ENCODE results near the gene C2orf78. TPM values are rescaled to one million over a fixed set of nuclear protein-coding genes. Genes with fewer than 3 reads are reported as not detected.

The C2orf78 gene
- polyA plus RNA-seq, 1 of the 3 experiments (the other 2 are of a cell fraction): 0.02 TPM

DNA sequence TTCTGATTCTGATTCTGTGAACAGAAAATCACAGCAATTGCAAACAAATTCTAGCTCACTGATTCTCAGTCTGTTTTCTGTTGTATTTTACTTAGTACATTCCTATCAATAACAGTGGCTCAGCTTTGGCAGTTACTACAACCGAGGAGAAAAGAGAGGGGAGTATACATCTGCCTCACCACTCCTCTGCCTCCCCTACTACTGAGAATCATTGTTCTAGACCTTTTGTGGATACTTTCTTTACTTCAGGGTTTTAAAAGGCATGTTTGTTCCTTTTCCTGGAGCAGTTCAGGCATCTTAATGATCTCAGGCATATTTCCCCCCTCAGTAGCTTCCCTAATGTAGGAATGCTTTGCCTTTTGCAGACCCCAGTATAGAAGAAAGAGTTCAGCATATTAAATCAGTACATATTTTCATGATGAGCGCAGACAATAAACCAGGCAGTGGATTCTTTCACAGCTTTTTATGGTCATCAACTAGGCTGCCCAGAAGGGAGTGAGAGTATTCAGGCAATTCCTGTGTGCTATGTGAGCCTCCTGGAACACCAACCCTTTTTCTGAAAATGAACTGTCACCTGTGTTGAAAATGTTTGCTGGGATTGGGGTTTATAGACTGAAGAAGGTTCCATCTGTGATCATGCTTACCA lies 55.0 kb downstream of the C2orf78 start:
- Histone ChIP-seq H3K36me3 (replicated peaks in 1 of 2; ENCODE audit: control insufficient read depth in 1 of 2, insufficient read depth in 2 of 2, low read length in 1 of 2) (peaks cover 8 to 57% of the 10 kb centered on the region in 2 experiments), H3K27ac (ENCODE audit: low read depth in 2 of 2, low read length in 1 of 2) (peak overlapping the region; percentile 11 to 25; a peak in 3 of 4 replicates), H3K79me2 (ENCODE audit: insufficient read depth) (peaks cover 25% of the 10 kb centered on the region; the same call in 1 of the 2 replicates), H3K27me3 (ENCODE audit: insufficient read depth) (no peaks in the 10 kb centered on the region), H2AFZ (ENCODE audit: low read depth) (no peak overlapping the region), H3K4me2 (peak overlapping the region; percentile 13; the same call in 1 of the 2 replicates), H3K9ac (no peak overlapping the region), H4K20me1 (ENCODE audit: insufficient read depth) (no peaks in the 10 kb centered on the region), H3F3A (replicated peaks; ENCODE audit: insufficient read depth) (no peaks in the 10 kb centered on the region), H3K4me1 (ENCODE audit: control insufficient read depth in 1 of 2, insufficient read depth in 2 of 2, low read depth in 1 of 2, low read length in 1 of 2) (peaks cover 0 to 9% of the 10 kb centered on the region in 2 experiments; a peak in 2 of 4 replicates), H3K9me3 (no peaks in the 10 kb centered on the region), H3K9me2 (no peaks in the 10 kb centered on the region), H3K4me3 (ENCODE audit: low read depth in 2 of 2, low read length in 1 of 2) (no peak overlapping the region)
- 71% methylated on average over 2 of the region's 2 CpGs for WGBS (ENCODE audit: low lambda C conversion rate)
- DNase-seq: no peak
- no peak for TF ChIP-seq GABPA (IDR thresholded peaks at IDR 0.05; ENCODE audit: low read depth)
- no peak for TF ChIP-seq FOXM1 (IDR thresholded peaks at IDR 0.05; ENCODE audit: low read depth)
- no peak for TF ChIP-seq TCF12 (IDR thresholded peaks at IDR 0.05)
- TF ChIP-seq, protein P1, sequence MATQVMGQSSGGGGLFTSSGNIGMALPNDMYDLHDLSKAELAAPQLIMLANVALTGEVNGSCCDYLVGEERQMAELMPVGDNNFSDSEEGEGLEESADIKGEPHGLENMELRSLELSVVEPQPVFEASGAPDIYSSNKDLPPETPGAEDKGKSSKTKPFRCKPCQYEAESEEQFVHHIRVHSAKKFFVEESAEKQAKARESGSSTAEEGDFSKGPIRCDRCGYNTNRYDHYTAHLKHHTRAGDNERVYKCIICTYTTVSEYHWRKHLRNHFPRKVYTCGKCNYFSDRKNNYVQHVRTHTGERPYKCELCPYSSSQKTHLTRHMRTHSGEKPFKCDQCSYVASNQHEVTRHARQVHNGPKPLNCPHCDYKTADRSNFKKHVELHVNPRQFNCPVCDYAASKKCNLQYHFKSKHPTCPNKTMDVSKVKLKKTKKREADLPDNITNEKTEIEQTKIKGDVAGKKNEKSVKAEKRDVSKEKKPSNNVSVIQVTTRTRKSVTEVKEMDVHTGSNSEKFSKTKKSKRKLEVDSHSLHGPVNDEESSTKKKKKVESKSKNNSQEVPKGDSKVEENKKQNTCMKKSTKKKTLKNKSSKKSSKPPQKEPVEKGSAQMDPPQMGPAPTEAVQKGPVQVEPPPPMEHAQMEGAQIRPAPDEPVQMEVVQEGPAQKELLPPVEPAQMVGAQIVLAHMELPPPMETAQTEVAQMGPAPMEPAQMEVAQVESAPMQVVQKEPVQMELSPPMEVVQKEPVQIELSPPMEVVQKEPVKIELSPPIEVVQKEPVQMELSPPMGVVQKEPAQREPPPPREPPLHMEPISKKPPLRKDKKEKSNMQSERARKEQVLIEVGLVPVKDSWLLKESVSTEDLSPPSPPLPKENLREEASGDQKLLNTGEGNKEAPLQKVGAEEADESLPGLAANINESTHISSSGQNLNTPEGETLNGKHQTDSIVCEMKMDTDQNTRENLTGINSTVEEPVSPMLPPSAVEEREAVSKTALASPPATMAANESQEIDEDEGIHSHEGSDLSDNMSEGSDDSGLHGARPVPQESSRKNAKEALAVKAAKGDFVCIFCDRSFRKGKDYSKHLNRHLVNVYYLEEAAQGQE (IDR thresholded peaks at IDR 0.05; ENCODE audit: low read depth, low read length): no peak
- TF ChIP-seq, protein P2, sequence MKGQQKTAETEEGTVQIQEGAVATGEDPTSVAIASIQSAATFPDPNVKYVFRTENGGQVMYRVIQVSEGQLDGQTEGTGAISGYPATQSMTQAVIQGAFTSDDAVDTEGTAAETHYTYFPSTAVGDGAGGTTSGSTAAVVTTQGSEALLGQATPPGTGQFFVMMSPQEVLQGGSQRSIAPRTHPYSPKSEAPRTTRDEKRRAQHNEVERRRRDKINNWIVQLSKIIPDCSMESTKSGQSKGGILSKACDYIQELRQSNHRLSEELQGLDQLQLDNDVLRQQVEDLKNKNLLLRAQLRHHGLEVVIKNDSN (IDR thresholded peaks at IDR 0.05; ENCODE audit: borderline replicate concordance, low read depth): no peak
- TF ChIP-seq ZBTB33 (IDR thresholded peaks at IDR 0.05; ENCODE audit: borderline replicate concordance, low read depth): no peak
- TF ChIP-seq SIN3A (IDR thresholded peaks at IDR 0.05; ENCODE audit: borderline replicate concordance, low read depth, low read length): no peak
- no peak for TF ChIP-seq SMC3 (IDR thresholded peaks at IDR 0.05; ENCODE audit: low read depth, low read length)
- TF ChIP-seq RAD21 (IDR thresholded peaks at IDR 0.05; ENCODE audit: low read length): no peak
- no peak for TF ChIP-seq JUND (IDR thresholded peaks at IDR 0.05)
- no peak for TF ChIP-seq RFX5 (IDR thresholded peaks at IDR 0.05; ENCODE audit: low read length)
- ChIA-PET CTCF (interaction anchor here (1.1 to 2.8 kb wide), 5 partner anchors 15 to 312 kb away, joined by 4 to 11 read pairs (median 5); no protein-coding TSS in a partner anchor), POLR2A (no interaction called here)
